Testis (tissue), 2 donors: Measurements from ENCODE around the gene WRNIP1.

Experiments used
- POLR2A ChIP-seq: fragments of 450-650 bp; IDR thresholded peaks from one replicate; pipeline ENCODE4 v1.6.1; 2017; ENCODE audit warnings: antibody characterized with exemption, mild to moderate bottlenecking, moderate library complexity
- TF ChIP-seq, protein P1 (sequence below), 3 experiments: fragments of 450-650 bp in 2 of 3; fragments of 200-600 bp in 1 of 3; sonication (generic) in 1 of 3; IDR thresholded peaks; one replicate each; pipeline ENCODE4 v1.5.1; 2016 to 2019; ENCODE audit warnings: antibody characterized with exemption in 3 of 3, mild to moderate bottlenecking in 2 of 3, moderate library complexity in 1 of 3

DNA sequence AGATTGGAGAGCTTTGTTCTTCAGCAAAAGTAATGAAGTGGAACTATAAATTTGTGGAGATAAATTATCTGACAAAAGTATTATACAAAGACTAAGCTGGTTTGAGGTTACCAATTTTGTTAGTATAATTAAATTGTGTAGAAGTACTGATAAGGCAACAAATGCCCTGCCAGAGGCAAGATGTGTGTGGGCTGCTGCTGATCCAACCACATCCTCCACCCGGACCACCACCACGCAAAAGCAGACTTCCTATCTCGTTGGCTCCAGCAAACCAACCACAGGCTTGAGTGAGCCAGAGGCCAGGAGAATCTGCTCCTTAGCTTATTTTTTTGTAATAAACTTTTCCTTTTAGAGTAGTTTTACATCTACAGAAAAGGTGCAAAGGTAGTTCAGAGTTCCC, 13.3 kb upstream of the WRNIP1 start:
- TF ChIP-seq POLR2A: no peak
- TF ChIP-seq, protein P1, sequence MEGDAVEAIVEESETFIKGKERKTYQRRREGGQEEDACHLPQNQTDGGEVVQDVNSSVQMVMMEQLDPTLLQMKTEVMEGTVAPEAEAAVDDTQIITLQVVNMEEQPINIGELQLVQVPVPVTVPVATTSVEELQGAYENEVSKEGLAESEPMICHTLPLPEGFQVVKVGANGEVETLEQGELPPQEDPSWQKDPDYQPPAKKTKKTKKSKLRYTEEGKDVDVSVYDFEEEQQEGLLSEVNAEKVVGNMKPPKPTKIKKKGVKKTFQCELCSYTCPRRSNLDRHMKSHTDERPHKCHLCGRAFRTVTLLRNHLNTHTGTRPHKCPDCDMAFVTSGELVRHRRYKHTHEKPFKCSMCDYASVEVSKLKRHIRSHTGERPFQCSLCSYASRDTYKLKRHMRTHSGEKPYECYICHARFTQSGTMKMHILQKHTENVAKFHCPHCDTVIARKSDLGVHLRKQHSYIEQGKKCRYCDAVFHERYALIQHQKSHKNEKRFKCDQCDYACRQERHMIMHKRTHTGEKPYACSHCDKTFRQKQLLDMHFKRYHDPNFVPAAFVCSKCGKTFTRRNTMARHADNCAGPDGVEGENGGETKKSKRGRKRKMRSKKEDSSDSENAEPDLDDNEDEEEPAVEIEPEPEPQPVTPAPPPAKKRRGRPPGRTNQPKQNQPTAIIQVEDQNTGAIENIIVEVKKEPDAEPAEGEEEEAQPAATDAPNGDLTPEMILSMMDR (IDR thresholded peaks at IDR 0.05): no peak
